ENCODE data around the gene PRRX1.

DNA sequence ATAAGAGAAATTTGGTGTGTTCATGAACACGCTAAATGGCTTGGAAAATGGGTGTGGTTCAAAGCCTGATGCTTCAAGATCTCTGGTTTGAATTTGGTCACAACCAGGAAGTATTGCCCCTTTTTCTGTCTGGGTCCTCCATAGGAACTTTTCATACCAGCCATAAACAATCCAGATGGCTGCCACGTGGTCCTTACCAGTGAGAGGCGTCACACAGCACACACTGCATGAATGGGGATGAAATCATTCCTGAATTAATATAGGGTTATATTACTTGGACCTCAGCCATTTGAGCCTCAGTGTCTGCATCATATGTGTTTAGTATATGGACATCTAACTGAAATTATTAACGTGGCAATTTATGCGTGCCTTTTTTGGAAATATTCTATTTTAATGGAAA lies 64.0 kb downstream of the PRRX1 start:
- TF ChIP-seq ZNF274 (IDR thresholded peaks at IDR 0.05; ENCODE audit: low read depth, low read length) (no peak), SUZ12 (IDR thresholded peaks at IDR 0.05; ENCODE audit: extremely low read depth, insufficient read depth, insufficient read length) (no peak), YY1 (IDR thresholded peaks at IDR 0.05; ENCODE audit: insufficient read depth, insufficient read length) (no peak)
